Liver (tissue), 9 donors: ENCODE data around the gene TMPRSS9. TPM values are rescaled to one million over a fixed set of nuclear protein-coding genes. Genes with fewer than 3 reads are reported as not detected.

Experiments used
- DNase-seq: peaks from one replicate; pipeline ENCODE4 v3.0.0-alpha.2; 2017; ENCODE audit warnings: low spot score
- H3K27ac ChIP-seq, 2 donors: one replicate each; pipeline ENCODE4 v1.7.0; 2013; ENCODE audit warnings: inconsistent platforms in 2 of 2, low read length in 2 of 2, control low read depth in 1 of 2, low read depth in 1 of 2, mild to moderate bottlenecking in 1 of 2
- H3K27me3 ChIP-seq, 4 donors: one replicate each; pipeline versions ENCODE4 v1.6.1 to v1.7.0; 2013; ENCODE audit warnings: low read length in 3 of 4, inconsistent platforms in 1 of 4, mild to moderate bottlenecking in 1 of 4, moderate library complexity in 1 of 4; ENCODE audit not compliant: control insufficient read depth in 4 of 4, insufficient read depth in 4 of 4
- H3K36me3 ChIP-seq, 4 donors: one replicate each; pipeline versions ENCODE4 v1.6.1 to v1.7.0; 2013; ENCODE audit warnings: low read length in 3 of 4, mild to moderate bottlenecking in 3 of 4, low read depth in 1 of 4, moderate library complexity in 1 of 4; ENCODE audit not compliant: control insufficient read depth in 4 of 4, insufficient read depth in 3 of 4
- H3K4me1 ChIP-seq, 4 donors: one replicate each; pipeline versions ENCODE4 v1.6.1 to v1.7.0; 2013; ENCODE audit warnings: low read length in 3 of 4, mild to moderate bottlenecking in 3 of 4, moderate library complexity in 1 of 4; ENCODE audit not compliant: control insufficient read depth in 4 of 4, insufficient read depth in 4 of 4
- H3K4me3 ChIP-seq, 3 donors: one replicate each; pipeline versions ENCODE4 v1.6.1 to v1.7.0; 2013; ENCODE audit warnings: low read length in 3 of 3, control low read depth in 1 of 3, low read depth in 1 of 3, mild to moderate bottlenecking in 1 of 3
- H3K9ac ChIP-seq, 2 donors: one replicate each; pipeline ENCODE4 v1.7.0; 2013; ENCODE audit warnings: low read length in 2 of 2, mild to moderate bottlenecking in 2 of 2, moderate library complexity in 2 of 2, control low read depth in 1 of 2, low read depth in 1 of 2
- H3K9me3 ChIP-seq, 4 donors: one replicate each; pipeline versions ENCODE4 v1.6.1 to v1.7.0; 2013; ENCODE audit warnings: low read length in 3 of 4; ENCODE audit not compliant: control insufficient read depth in 4 of 4
- ATF3 ChIP-seq: IDR thresholded peaks from 2 replicates; pipeline ENCODE4 v1.6.1; 2016; ENCODE audit warnings: antibody characterized with exemption
- CTCF ChIP-seq: fragments of 150-350 bp; IDR thresholded peaks from 2 replicates; pipeline ENCODE4 v1.5.1; 2017; ENCODE audit warnings: improper control_type of control experiment, low read depth, low read length; ENCODE audit not compliant: missing input control
- EGR1 ChIP-seq, 2 donors: IDR thresholded peaks; 2 replicates each; pipeline ENCODE4 v1.6.1; 2016 to 2018; ENCODE audit warnings: antibody characterized with exemption in 2 of 2, low read depth in 2 of 2
- FOXA1 ChIP-seq: IDR thresholded peaks from 2 replicates; pipeline ENCODE4 v1.6.1; 2016; ENCODE audit warnings: antibody characterized with exemption
- FOXA2 ChIP-seq: IDR thresholded peaks from 2 replicates; pipeline ENCODE4 v1.6.1; 2016; ENCODE audit warnings: antibody characterized with exemption
- GABPA ChIP-seq, 2 donors: IDR thresholded peaks in 1 of 2; conservative IDR thresholded peaks in 1 of 2; 2 replicates each; pipeline ENCODE4 v1.6.1; 2016; ENCODE audit warnings: antibody characterized with exemption in 2 of 2, mild to moderate bottlenecking in 1 of 2, moderate library complexity in 1 of 2
- HNF4A ChIP-seq, 2 donors: conservative IDR thresholded peaks; 2 replicates each; pipeline ENCODE4 v1.6.1; 2016; ENCODE audit warnings: antibody characterized with exemption in 2 of 2, mild to moderate bottlenecking in 2 of 2
- HNF4G ChIP-seq: IDR thresholded peaks from 2 replicates; pipeline ENCODE4 v1.6.1; 2016; ENCODE audit warnings: antibody characterized with exemption
- JUND ChIP-seq, 2 donors: IDR thresholded peaks; 2 replicates each; pipeline ENCODE4 v1.6.1; 2016; ENCODE audit warnings: antibody characterized with exemption in 2 of 2
- NR2F2 ChIP-seq: IDR thresholded peaks from 2 replicates; pipeline ENCODE4 v1.6.1; 2016; ENCODE audit warnings: antibody characterized with exemption
- RAD21 ChIP-seq, 2 donors: IDR thresholded peaks; 2 replicates each; pipeline ENCODE4 v1.6.1; 2016; ENCODE audit warnings: antibody characterized with exemption in 2 of 2, mild to moderate bottlenecking in 2 of 2
- REST ChIP-seq: IDR thresholded peaks from 2 replicates; pipeline ENCODE4 v1.6.1; 2016; ENCODE audit warnings: antibody characterized with exemption, mild to moderate bottlenecking
- RXRA ChIP-seq, 2 donors: IDR thresholded peaks; 2 replicates each; pipeline ENCODE4 v1.6.1; 2017 to 2018; ENCODE audit warnings: antibody characterized with exemption in 2 of 2, mild to moderate bottlenecking in 1 of 2
- SP1 ChIP-seq: IDR thresholded peaks from 2 replicates; pipeline ENCODE4 v1.6.1; 2018; ENCODE audit warnings: antibody characterized with exemption, mild to moderate bottlenecking
- TAF1 ChIP-seq: conservative IDR thresholded peaks from 2 replicates; pipeline ENCODE4 v1.6.1; 2016; ENCODE audit warnings: antibody characterized with exemption, mild to moderate bottlenecking
- YY1 ChIP-seq: IDR thresholded peaks from 2 replicates; pipeline ENCODE4 v1.6.1; 2016; ENCODE audit warnings: antibody characterized with exemption, mild to moderate bottlenecking
- ZBTB33 ChIP-seq: IDR thresholded peaks from 2 replicates; pipeline ENCODE4 v1.6.1; 2016; ENCODE audit warnings: antibody characterized with exemption
- WGBS: extraction: QIAGEN DNeasy Blood & Tissue Kit; methylation state at CpG from one replicate; pipeline ENCODE4 v1.1.7; 2013; 5-methylcytosine and 5-hydroxymethylcytosine counted together
- polyA plus RNA-seq, 2 donors: library from polyadenylated mRNA; stranded (reverse) in 1 of 2; unstranded in 1 of 2; fragments of 200-250 nt in 1 of 2; fragments of >200 nt in 1 of 2; fragmentation: Nextera tagmentation in 1 of 2; extraction: Ambion mirVana in 1 of 2; gene quantifications; one replicate each; pipeline versions ENCODE4 v1.2.1 to v1.2.3, GENCODE V29; 2013 to 2015
- total RNA-seq, 2 donors: library from RNA; depleted of rRNA; stranded (reverse); fragments of >200 nt; gene quantifications; one replicate each; pipeline ENCODE4 v1.2.3, GENCODE V29; 2014
- donor health status: healthy.
- donor health status: healthy.
- donor health status: healthy.
- donor health status: healthy.
- donor health status: healthy.

The TMPRSS9 gene
- total and polyA plus RNA-seq, 4 donors = 0.39 to 24.8 (median 1.5) TPM

GRCh38 chr19:2371656-2372055, 11.6 kb downstream of the TMPRSS9 start:
- no peak for DNase-seq
- Histone ChIP-seq H3K27me3 (no peaks in the 10 kb centered on the region), H3K36me3 (no peaks in the 10 kb centered on the region), H3K4me3 (no peak overlapping the region), H3K27ac (no peak overlapping the region), H3K4me1 (no peaks in the 10 kb centered on the region), H3K9ac (no peak overlapping the region), H3K9me3 (peaks cover 0 to 3% (median under 1%) of the 10 kb centered on the region in 4 donors)
- no peak for TF ChIP-seq ZBTB33
- no peak for TF ChIP-seq RAD21 (IDR thresholded peaks at IDR 0.05)
- TF ChIP-seq EGR1 (IDR thresholded peaks at IDR 0.05; ENCODE audit: low read depth in 2 of 2) = no peak
- TF ChIP-seq FOXA1 = no peak
- no peak for TF ChIP-seq ATF3
- TF ChIP-seq FOXA2 = no peak
- no peak for TF ChIP-seq SP1
- TF ChIP-seq TAF1 = no peak
- TF ChIP-seq REST = no peak
- no peak for TF ChIP-seq HNF4A (conservative IDR thresholded peaks at IDR 0.05)
- no peak for TF ChIP-seq RXRA (IDR thresholded peaks at IDR 0.05)
- no peak for TF ChIP-seq YY1
- WGBS = 76% methylated on average over 16 of the region's 16 CpGs

- no peaks in the 10 kb centered on the region for H3K36me3 ChIP-seq
- H3K9ac ChIP-seq = no peak overlapping the region
- peaks cover 0 to 3% (median under 1%) of the 10 kb centered on the region in 4 donors for H3K9me3 ChIP-seq
- H3K4me3 ChIP-seq = no peak overlapping the region
- H3K4me1 ChIP-seq = no peaks in the 10 kb centered on the region
- H3K27me3 ChIP-seq = no peaks in the 10 kb centered on the region
- WGBS = 55% methylated on average over 11 of the region's 11 CpGs
- no peak overlapping the region for H3K27ac ChIP-seq
- DNase-seq = no peak
- no peak for TF ChIP-seq JUND (IDR thresholded peaks at IDR 0.05)
- no peak for TF ChIP-seq CTCF
- no peak for TF ChIP-seq RAD21 (IDR thresholded peaks at IDR 0.05)
- no peak for TF ChIP-seq HNF4G
- no peak for TF ChIP-seq GABPA (IDR thresholded peaks at IDR 0.05 in 1 of 2, conservative IDR thresholded peaks at IDR 0.05 in 1 of 2)
- no peak for TF ChIP-seq REST
- TF ChIP-seq HNF4A (conservative IDR thresholded peaks at IDR 0.05) = no peak
- TF ChIP-seq YY1 = no peak
- no peak for TF ChIP-seq EGR1 (IDR thresholded peaks at IDR 0.05; ENCODE audit: low read depth in 2 of 2)
- TF ChIP-seq RXRA (IDR thresholded peaks at IDR 0.05) = no peak
- TF ChIP-seq ATF3 = no peak
- TF ChIP-seq FOXA1 = no peak
- TF ChIP-seq TAF1 = no peak
- TF ChIP-seq NR2F2 = no peak
- TF ChIP-seq ZBTB33 = no peak
Measured at GRCh38 chr19:2372076-2372612, 12.1 kb downstream of the TMPRSS9 start.
